GM12874 (cell line): ENCODE measurements around the gene SPTBN1.

ENCODE experiments used
- TF ChIP-seq, protein P1 (sequence below): IDR thresholded peaks from 2 replicates; pipeline ENCODE4 v1.5.1; 2011; ENCODE audit warnings: low read depth, mild to moderate bottlenecking, control low read depth, low read length, moderate library complexity; ENCODE audit not compliant: insufficient read depth

SPTBN1 gene

DNA sequence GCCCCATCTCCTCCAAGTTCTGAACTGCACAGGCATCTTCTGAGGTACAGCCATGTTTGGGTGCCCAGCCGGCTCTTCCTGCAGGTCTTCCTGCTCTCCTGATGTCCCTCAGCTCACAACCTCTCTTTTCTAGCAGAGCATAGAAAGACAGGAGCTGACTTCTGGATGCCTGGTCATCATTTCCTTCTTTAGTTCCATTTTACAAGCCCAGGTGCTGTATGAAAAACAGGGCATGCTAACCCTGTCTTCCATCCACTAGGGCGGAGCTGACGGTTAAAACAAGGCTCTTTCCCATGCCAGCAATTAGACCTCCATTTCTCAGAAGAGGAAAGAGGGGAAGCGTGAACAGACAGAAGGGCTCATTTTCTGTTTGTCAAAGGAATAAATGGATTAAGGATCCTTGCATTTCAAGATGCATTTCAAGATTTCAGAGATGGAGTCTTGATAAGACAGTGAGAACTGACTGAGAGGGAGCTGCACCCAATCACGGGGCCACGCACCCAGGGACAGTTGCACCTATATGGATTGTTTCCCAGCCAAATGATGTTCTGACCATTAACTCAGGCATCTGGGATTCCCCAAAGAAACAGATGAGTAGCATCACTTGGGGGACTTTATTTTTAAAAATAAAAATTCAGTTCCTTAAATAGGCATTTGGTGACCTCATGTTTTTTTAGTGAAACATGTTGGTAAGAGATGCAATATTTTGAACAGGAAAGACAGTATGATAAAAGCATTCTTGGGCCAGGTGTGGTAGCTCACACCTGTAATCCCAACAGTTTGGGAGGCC, 221.5 kb downstream of the SPTBN1 start:
- TF ChIP-seq, protein P1, sequence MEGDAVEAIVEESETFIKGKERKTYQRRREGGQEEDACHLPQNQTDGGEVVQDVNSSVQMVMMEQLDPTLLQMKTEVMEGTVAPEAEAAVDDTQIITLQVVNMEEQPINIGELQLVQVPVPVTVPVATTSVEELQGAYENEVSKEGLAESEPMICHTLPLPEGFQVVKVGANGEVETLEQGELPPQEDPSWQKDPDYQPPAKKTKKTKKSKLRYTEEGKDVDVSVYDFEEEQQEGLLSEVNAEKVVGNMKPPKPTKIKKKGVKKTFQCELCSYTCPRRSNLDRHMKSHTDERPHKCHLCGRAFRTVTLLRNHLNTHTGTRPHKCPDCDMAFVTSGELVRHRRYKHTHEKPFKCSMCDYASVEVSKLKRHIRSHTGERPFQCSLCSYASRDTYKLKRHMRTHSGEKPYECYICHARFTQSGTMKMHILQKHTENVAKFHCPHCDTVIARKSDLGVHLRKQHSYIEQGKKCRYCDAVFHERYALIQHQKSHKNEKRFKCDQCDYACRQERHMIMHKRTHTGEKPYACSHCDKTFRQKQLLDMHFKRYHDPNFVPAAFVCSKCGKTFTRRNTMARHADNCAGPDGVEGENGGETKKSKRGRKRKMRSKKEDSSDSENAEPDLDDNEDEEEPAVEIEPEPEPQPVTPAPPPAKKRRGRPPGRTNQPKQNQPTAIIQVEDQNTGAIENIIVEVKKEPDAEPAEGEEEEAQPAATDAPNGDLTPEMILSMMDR, result no peak

GRCh38 chr2:54678719-54679118, 222.6 kb downstream of the SPTBN1 start:
- TF ChIP-seq, protein P1, result no peak

DNA sequence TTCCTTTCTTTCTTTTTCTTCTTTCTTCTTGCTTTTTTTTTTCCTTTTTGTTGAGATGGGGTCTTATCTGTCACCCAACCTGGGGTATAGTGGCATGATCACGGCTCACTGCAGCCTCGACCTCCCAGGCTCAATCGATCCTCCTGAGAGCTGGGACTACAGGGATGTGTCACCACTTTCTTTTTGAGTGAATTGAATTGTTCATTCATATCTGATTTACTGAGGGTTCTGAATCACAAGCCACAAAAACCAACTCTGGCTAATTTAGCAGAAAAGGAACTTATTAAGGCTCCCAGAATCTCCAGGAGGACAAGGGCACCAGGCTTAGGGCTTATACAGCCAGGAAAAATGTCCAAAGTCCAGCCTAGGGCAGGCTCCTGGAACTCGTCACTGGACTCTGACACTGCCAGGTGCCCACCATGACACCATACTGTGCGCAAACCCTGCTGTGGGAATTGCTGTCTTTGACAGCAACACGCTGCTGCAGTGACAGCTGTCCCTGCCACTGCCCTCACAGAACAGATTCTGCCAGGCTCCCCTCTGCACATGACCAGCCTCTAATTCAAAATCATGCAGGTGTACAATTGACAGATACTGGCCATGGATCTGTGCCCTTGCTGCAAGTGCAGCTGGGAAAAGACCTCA, 224.4 kb downstream of the SPTBN1 start:
- TF ChIP-seq, protein P1, result no peak

DNA sequence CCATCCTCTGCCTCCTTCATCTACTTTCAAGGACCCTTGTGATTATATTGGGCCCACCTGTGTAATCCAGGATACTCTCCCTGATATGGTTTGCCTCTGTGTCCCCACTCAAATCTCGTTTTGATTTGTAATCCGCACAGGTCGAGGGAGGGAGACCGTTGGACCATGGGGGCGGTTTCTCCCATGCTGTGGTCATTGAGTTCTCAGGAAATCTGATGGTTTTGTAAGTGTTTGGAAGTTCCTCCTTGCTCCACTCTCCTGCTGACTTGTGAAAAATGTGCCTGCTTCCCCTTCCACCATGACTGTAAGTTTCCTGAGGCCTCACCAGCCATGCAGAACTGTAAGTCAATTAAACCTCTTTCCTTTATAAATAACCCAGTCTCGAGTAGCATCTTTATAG, 225.3 kb downstream of the SPTBN1 start:
- TF ChIP-seq, protein P1, result no peak

GRCh38 chr2:54683596-54683995, 227.5 kb downstream of the SPTBN1 start:
- TF ChIP-seq, protein P1, result no peak

- TF ChIP-seq, protein P1, result no peak
Observed at GRCh38 chr2:54685263-54685775, 229.2 kb downstream of the SPTBN1 start.

DNA sequence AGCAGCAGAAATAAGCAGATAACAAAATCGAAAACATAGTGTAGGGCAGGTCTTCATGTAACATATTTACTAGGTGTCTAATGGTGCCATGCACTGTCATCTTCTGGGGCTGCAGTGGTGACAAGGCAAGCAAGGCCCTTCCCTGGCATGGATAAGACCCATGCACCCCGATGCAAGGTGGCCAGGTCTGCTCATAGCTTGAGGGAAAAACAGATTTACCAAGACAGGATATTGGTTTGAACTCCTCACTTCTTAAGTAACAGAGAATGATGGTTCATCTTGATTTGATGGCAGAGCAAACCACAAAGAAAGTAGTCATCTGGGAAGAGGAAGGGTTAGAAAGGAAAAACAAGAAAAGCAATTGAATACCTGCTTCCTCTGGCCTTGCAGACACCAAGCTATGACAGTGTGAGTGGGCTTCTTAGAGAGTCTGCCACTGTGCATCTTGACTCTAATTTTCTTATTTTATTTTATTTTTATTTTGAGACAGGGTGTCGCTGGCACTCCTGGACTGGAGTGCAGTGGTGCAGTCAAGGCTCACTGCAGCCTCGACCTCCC, 231.5 kb downstream of the SPTBN1 start:
- TF ChIP-seq, protein P1, result no peak
